ENCODE data around the gene MEF2C.

MEF2C gene

DNA sequence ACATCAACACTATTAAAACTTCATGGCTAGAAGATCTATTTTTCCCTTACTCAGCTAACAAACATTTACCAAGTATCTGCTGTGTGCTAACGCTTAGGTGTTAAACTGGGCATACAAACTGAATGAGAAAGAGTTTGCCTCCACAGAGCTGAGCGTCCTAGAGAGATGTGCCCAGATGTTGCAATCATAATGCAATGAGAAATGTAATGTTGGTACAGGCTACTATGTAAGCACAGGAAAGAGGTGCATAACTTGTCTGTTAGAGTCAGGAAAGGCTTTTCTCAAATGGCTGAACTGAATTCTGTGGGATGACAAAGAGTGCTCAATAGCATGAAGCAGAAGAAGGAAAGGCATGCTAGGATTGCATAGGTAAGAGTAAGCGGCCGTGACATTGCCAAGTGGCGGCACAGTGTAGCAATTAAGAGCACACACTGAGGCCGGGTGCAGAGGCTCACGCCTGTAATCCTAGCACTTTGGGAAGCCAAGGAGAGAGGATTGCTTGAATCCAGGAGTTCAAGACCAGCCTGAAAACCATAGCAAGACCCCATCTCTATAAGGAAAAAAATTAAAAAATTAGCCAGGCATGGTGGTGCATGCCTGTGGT lies 137.8 kb downstream of the MEF2C start:
- no peak for FAIRE-seq

DNA sequence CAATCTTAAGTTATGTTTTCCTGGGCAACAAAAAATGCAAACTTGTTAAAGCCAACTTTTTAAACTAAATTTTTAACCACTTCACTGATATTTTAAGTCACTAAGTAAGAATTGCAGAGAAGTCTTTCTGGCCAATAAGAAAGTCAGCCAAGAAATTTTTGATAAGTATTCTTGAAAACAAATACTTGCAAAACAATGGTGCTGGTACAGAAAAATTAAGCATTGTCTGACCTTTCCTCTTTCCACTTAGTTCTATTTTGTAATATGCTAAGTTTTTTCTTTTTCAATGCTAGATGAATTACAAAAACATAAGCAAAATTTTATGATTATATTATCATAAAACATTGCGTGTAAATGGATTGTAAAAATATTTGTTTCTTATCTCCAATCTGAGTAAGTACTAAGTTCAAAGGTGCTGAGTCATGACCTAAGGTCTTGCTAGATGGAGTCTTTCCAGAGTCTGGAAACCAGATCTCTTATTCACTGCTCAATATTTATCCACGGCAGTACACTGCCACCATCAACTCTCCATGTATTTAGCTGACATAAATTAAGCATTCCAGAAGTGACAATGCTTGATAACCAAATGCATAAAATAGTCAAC lies 139.7 kb downstream of the MEF2C start:
- FAIRE-seq: no peak

DNA sequence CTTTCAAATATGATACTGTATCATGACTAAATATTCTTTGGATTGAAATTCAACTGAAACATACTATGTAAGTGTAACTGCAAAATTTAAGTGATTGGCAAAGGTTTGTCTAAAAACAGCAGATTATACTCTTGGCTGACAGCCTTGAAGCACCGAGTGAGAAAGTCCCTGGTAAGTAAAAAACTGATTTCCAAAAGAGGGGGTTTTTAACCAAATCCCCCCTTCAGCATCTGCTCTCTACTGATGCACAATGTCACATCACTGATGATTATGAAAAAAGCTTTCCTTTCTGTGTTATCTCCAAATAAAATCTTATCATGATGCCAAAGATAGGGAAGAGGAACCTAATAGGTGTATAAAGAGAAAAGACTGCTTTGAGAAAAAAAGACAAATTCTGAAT lies 141.0 kb downstream of the MEF2C start:
- FAIRE-seq: no peak

DNA sequence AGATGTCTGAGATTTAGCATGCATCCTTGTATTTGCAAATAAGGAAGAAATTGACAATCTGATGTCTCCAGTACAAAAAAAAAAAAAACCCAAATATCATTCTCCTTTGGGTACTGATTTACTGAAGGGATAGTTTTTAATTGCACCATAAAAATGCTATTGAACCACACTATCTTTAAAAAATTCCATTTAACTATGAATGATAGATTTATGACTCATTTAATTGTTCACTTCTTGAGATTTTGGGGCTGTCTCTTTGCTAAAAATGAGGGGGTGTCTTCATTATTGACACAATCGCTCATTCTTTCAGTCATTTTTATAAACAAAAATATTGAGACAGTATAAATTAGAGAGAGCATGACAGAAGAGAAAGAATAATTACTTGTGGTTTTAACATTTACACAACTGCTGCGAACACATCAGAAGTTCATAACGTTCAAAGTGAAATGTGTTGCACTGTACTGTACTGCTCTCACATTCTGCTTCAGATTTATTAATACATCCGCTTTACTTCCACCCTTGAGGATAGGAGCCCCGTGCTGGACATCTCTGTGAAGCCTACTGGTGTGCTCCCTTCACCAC lies 142.3 kb downstream of the MEF2C start:
- FAIRE-seq: no peak

DNA sequence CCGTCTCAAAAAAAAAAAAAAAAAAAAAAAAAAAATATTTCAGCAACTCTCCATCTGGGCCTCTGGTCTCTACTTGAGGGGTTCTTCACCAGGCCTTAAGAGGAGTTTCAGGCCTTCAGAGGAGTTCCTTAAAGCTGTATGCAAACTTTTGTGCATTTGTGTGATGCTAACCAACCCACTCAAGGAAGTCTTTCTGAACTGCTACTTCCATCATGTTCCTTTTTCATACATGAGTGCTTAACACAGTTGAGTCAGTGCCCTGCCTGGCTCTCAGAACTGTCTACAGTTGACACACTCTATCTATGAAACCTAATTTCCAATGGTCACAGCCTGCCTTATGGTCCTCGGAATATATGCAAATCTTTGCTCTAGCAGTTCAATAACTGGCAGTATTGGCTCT lies 146.5 kb downstream of the MEF2C start:
- no peak for FAIRE-seq

DNA sequence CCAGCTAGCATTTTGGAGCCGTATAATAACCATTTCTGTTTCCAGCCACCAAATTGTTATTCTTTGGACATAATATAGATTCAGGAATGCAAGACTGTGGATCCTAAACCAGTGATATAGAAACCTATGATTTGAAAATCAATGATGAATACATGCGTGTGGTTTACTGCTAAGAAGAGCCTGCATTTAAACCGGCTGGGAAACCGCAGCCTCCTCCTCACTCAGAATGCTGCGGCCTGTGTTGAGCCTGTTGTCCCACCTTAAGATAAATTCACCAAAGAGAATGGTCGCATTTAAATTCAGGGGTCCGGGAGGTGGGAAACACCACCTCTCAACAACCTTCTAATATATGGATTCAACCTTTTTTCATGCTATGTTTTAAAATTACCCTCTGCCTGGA lies 148.0 kb downstream of the MEF2C start:
- FAIRE-seq: no peak

DNA sequence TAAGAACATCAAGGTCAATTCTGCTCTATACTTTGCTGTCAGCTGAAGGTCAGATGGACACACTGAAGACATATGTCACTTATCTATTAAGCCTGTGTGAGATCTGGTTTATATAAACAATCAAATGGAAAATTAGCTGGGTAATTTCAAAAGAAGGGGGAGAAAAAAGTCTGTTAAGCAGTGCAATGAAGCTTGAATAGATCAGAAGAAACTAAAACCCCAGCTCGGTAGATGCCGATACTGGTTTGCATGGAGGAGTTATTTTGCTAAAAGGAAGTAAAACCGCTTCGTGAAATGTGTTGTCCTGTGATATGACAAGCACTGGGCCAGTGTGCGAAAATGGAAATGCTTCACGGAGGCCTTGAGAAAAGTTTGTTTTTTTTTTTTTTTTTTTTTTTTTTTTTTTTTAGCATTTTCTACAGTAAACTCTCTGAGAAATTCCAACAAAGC lies 148.8 kb downstream of the MEF2C start:
- FAIRE-seq: no peak

DNA sequence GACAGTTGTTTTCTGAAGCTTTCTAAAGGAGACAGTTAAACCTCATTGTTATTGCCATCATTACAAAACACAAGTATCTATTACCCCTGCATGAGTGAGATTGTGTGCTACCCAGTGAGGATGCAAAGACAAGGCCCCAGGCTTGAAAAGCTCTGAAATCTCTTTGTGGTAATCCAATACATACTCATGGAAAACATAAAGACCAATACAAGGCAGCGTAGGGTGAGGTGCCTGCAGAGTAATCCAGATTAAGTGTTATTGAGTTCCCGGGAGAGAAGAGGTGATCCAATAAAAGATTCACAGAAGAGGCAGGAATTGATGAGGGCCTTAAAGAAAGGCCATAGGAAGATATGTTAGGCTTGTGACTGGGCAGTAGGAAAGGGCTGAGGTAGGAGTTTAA lies 150.1 kb downstream of the MEF2C start:
- no peak for FAIRE-seq

DNA sequence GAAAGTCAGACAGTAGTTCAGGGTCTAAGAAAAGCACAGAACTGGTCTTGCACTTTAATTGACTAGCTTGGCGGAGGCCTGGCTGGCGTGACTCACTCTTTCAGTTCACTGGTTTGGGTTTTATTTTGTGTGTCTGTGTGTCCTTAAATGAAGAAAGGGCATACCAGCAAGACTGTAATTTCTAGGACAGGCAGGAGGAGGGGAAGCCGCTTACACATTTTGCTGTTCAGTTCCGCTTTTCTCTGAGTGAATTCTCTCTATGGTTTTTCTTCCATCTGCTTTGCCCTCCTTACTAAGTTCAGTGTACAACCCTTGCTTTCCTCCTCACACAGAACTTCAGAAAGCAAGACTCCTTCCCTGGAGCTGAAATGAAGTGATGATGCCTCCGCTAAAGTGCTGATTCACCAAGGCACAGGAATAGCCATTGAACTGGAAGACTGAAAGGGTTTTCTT lies 150.8 kb downstream of the MEF2C start:
- FAIRE-seq: no peak

DNA sequence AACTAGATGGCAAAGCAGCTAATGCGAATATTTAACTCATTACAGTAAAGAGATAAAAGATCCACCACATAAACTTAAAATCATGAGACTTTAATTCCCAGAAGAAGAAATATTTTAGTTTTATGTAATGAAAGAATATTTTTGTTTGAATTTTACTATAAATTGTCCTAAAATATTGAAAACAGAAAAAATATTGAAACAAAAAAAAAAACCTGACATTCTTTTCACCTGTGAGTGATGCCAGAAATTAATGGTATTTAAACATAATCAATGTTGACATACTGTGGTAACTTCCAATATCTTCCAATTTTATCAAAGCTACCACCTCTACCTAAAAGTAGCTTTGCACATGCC lies 153.2 kb downstream of the MEF2C start:
- FAIRE-seq: no peak

DNA sequence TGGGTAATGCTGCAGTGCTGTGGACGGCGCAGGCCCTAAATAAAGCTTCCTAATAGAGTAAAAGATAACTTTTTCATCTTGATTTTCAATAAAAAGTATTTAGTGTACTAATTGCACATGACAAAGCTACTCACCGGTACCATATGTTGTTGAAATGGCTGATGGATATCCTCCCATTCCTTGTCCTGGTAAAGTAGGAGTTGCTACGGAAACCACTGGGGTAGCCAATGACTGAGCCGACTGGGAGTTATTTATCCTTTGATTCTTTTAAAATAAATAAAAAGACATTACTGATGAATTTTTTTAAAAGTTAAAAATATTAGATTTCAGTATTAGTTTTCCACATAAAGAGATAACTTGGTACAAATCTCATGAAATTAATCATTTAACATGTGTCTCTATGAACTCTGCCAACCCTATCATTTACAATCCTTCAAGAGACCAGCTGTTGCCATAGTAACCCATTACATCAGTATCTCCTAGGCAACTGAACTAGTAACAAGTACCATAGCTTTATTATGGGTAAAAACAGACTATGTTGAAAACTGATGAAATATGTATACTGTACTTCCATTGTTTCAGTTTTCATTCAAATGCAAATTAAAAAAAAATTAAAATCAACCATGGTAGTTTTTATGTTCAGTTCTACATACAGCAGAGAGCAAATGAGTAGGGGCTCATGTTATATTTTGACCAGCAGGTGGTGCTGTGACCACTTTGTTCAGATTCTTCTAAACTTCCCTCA lies 153.7 kb downstream of the MEF2C start:
- FAIRE-seq: peak; percentile 99

DNA sequence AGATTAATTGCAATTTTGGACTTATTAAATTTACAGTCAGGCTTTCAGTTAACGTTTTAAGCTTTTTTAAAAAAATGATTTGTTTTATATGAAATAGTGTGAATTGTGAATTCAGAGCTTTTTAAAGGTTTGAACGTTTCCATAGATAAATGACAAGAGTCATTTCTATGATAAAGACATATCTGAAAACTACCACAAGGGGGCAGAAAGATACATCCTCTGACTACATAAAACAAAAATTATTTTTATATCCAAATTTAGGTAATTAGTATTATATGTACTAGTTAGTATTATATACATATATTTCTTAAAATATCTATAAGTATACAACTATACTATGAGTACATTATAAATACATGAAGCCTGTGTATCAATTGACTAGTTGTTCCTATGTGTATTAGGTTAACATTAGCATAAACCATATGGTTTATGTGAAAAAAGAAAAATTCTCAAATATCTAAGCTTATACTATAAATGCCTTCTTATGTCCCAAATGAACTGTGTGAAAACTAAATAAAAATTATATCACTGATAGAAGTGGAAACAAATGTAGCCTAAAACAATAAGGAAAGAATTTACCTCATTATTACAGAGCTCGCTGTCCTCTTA lies 155.2 kb downstream of the MEF2C start:
- FAIRE-seq: peak; percentile 98

DNA sequence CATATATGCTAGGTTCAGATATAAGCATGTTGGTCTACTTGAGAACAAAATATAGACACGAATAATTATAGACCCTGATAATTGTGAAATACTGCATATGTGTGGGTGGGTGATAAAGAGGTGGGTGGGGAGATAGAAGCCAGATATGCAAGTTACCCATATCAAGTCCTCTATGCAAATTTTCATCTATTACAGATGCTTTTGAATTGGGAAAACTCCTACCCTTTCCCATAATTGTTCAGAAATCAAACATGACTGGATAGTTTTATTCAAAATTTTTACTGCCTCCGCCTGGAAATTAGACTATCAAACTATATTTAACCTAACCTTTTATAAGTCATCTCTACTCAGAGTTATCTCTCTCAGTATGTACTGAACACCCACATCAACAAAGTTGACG lies 157.5 kb downstream of the MEF2C start:
- FAIRE-seq: no peak

DNA sequence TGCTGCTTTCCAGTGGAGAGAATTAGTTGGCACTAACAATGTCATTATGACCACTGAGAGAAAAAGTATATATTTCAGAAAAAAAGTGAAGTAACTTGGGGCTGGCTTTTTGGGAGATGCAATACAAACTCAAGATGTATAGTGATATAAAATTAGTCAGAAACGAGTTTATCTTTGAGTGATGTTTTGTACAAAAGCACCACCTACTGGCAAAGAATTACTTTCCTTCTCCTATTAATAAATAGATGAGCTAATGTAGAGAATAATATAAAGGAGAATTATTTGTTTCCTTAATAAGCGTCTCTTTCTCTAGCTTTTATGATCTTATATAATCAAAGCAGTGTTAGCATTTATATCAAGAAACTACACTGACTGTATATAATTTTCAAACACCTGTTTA lies 158.8 kb downstream of the MEF2C start:
- FAIRE-seq: peak; percentile 30

DNA sequence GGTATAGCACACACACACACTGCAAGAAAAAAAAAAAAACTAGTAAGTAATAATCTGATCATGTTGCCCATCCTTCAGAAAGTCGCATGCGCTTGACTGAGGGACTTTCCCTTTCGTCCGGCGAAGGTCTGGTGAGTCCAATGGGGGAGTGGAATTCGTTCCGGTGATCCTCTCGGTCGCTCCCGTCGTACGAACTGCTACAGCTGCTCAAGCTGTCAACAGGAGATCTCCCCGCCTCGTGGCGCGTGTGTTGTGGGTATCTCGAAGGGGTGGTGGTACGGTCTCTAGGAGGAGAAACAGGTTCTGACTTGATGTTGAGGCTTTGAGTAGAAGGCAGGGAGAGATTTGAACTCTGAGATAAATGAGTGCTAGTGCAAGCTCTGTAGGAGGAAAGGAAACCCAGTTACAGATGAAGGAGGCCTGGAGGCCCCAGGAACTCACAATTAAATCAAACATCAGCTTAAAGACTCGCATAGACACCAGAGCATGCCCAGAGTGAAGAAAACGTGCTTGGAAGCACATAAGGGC lies 160.4 kb downstream of the MEF2C start:
- no peak for FAIRE-seq

DNA sequence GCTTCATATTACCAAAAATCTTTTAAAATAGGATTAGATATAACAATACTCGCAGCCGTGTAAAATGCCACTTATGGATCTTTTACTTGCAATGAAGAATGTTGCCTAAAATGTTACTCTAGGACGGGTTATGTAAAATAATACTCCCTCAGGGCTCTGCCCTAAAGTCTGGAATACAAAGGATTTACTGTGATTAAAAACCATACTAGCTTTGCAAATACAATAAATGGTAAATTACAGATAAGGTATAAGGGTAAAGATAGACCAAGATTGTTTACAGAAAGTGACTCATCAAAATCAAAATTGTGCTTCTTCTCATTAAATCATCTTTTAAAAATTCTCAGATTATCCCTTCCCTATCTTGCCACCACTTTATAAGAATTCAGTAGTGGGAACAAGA lies 163.6 kb downstream of the MEF2C start:
- FAIRE-seq: no peak

DNA sequence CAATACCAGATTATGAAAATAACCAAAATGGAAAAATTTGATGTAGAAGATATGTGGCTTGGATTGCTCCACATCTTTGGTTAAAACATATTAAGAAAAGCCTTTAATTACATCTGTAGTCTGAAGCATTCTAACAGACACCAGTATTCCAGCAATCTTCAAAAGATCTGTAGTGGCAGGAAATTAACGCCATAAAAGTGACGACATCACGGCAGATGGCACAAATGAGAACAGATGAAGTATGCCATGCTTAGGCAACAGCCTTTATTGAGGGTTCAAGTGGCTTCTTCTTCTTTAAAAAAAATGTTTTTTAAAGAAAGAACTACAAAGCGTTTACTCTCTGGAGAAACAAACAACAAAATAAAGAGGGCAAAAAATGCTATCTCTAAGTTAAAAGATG lies 164.2 kb downstream of the MEF2C start:
- FAIRE-seq: no peak

DNA sequence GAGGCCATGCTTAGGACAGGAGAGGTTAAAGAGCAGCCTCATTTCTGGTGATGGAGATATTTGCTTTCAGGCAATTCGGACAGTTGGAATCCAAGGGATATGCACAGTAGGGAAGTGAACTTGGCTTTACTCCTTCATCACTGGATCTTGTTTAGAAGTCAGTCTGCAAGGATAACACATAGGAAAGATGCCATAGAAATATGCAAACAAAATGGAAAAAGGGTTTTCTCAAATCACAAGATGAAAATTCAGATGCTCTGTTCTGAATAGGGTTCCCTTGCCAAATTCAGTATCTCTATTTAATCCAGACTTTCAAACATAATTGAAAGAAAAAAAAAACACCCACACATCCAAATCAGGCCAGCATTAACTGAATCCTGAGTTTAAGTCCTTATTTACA lies 166.9 kb downstream of the MEF2C start:
- FAIRE-seq: no peak

DNA sequence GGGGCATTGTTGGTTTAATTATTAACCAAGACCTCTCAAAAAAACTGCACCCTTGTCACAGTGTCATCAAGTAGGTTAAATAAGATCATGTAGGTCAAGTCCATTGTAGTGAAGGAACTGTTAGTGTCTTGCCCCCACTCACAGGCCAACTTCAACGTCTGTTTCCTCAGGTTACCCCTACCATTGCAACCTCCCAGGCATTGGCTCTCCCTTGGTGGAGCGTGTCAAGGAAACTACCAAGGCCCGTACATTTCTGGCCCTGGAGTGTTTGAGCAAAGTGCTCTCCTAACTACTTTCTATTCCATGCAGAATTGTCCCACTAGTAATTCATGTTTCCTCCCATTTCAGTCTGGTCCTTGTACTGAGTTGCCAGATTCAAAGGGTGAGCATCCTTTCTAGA lies 167.5 kb downstream of the MEF2C start:
- no peak for FAIRE-seq

DNA sequence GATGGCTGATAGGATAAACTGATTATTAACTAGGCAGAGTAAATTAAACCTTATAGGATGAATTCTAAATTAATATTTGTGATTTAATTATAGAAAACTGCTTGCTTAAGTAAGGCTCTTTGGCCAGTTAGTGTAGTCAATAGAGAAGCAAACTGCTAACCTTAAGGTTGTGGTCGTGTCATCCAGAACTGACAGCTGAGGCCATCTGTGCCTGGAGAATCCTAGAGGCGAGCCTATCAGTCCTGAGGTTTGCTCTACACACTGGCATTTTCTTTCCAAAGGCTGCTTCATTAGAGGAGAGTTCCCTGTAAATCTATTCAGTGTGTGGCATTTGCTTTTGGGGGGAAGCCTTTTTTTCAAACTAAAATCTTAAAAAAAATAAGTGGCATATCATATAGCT lies 169.2 kb downstream of the MEF2C start:
- FAIRE-seq: no peak

DNA sequence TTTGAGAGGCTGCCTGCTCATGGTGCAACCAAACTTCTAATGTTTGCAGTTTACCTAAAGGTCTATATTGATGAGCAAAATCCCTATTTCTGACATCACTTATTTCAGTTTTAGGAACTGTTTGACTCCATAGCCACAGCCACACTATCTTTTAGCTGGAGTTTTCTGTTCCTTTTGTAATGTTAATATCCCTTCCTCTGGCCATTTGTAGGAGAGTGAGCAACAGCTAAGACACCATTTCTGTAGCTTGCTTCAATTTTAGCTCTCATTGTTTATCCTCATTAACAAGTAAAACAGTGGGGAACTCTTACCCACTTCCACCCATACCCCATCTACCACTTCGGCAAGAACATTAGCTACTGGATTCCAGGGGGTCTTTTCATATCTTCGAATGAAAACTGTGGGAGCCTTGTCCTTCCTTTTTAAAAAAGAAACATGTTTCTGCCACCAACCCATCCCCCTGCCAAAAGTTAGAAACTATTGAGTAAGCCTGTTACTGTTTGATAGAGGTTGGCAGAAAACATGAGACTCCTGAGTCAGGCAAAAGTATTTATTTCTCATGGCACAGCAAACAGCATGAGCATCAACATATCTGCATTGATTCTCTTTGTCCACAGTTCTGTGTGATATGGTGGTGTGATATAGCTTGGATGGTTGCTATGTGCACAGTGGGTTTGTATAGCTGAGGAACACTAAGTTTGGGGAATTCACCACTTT lies 174.1 kb downstream of the MEF2C start:
- no peak for FAIRE-seq

DNA sequence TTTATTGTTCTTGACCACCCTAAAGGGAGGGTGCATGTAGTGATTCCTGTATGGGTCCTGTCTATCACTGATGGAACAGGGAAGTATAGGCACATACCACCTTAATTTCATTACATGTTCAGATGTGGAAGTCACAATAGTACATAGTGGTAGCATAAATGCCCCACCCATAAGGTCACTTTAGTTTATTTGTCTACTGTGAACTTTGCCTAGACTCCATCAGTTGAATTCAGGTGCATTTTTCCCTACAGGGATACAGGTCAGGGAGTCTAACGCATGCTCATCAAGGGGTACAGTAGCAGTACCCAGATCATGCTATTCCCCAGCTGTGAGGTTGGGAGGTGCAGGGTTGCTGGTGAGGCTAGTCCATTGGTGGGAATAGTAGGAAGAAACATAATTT lies 175.0 kb downstream of the MEF2C start:
- FAIRE-seq: no peak
